ENCODE results near the gene SIVA1. TPM values are rescaled to one million over a fixed set of nuclear protein-coding genes. Genes with fewer than 3 reads are reported as not detected.

SIVA1 gene
- total RNA-seq, 1 donor from 2014 or later, result 90.1 TPM

DNA sequence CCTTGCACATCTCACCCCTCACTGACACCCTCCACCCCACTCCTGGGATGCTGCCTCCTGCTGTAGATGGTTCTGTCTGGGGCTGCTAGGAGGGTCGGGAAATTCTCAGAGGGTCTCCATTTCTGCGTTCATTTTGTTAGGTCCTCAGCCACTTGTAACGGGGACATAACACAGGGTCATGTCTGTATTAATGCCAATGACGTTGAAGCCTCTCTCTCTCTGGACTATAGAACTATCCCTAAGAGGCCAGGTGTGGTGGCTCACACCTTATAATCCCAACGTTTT lies 14.6 kb downstream of the SIVA1 start:
- H3K27me3 Mint-ChIP-seq, result no peaks in the 10 kb centered on the region
- no peak for DNase-seq (ENCODE audit: extremely low spot score, unreplicated experiment)
- H3K36me3 Mint-ChIP-seq, result peaks cover 21% of the 10 kb centered on the region
- no peak overlapping the region for H3K4me3 Mint-ChIP-seq
- TF ChIP-seq, protein P1, sequence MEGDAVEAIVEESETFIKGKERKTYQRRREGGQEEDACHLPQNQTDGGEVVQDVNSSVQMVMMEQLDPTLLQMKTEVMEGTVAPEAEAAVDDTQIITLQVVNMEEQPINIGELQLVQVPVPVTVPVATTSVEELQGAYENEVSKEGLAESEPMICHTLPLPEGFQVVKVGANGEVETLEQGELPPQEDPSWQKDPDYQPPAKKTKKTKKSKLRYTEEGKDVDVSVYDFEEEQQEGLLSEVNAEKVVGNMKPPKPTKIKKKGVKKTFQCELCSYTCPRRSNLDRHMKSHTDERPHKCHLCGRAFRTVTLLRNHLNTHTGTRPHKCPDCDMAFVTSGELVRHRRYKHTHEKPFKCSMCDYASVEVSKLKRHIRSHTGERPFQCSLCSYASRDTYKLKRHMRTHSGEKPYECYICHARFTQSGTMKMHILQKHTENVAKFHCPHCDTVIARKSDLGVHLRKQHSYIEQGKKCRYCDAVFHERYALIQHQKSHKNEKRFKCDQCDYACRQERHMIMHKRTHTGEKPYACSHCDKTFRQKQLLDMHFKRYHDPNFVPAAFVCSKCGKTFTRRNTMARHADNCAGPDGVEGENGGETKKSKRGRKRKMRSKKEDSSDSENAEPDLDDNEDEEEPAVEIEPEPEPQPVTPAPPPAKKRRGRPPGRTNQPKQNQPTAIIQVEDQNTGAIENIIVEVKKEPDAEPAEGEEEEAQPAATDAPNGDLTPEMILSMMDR (conservative IDR thresholded peaks at IDR 0.05), result no peak
- peaks cover 31% of the 10 kb centered on the region for H3K4me1 Mint-ChIP-seq (ENCODE audit: unreplicated experiment)
- no peaks in the 10 kb centered on the region for H3K9me3 Mint-ChIP-seq
- H3K27ac Mint-ChIP-seq, result no peak overlapping the region

DNA sequence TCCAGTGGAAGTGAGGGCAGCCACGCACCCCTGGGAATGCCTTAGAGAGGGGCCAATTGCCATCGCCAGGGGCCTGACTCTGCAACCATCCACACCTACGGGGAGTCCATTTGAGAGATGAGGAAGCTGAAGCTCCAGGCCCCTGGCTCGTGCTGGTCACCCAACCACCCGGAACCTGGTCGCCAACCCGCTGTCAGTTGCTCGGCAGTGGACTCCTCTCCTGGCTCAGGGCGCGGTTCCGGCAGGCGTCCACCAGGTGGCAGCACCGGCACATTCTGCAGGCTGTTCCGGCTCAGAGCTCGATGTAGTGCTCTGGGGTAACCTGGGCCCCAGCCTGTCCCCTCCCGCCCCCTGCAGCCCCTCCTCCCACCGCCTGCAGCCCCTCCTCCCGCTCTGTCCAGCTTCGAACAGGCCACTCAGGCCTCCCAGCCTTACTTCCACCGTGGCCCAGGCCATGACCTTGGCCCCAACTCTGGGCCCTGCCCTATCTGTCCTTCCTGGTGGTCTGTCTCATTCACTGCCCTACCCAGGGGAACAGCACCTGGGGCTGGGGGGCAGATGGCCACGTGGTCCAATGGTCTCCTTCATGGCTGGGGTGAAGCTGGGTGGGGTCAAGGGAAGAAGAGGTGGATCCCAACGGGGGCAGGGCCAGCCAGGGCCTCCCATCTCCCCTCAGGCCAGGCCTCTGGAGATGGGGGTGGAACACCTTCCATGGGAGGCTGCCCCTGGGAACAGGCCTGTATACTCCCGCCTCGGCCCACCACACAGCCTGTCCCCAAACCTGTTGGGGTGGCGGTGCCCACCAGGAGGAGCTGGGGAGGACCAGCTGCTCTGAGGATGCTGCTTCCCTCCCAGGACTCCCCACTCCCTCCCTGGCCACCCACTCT lies 15.7 kb downstream of the SIVA1 start:
- DNase-seq (ENCODE audit: extremely low spot score, unreplicated experiment), result peak; percentile 95
- TF ChIP-seq, protein P1 (conservative IDR thresholded peaks at IDR 0.05), result peak; percentile 97
- no peaks in the 10 kb centered on the region for H3K27me3 Mint-ChIP-seq
- H3K36me3 Mint-ChIP-seq, result peaks cover 21% of the 10 kb centered on the region
- H3K4me3 Mint-ChIP-seq, result no peak overlapping the region
- peaks cover 31% of the 10 kb centered on the region for H3K4me1 Mint-ChIP-seq (ENCODE audit: unreplicated experiment)
- peak overlapping the region; percentile 55 for H3K27ac Mint-ChIP-seq
- no peaks in the 10 kb centered on the region for H3K9me3 Mint-ChIP-seq

DNA sequence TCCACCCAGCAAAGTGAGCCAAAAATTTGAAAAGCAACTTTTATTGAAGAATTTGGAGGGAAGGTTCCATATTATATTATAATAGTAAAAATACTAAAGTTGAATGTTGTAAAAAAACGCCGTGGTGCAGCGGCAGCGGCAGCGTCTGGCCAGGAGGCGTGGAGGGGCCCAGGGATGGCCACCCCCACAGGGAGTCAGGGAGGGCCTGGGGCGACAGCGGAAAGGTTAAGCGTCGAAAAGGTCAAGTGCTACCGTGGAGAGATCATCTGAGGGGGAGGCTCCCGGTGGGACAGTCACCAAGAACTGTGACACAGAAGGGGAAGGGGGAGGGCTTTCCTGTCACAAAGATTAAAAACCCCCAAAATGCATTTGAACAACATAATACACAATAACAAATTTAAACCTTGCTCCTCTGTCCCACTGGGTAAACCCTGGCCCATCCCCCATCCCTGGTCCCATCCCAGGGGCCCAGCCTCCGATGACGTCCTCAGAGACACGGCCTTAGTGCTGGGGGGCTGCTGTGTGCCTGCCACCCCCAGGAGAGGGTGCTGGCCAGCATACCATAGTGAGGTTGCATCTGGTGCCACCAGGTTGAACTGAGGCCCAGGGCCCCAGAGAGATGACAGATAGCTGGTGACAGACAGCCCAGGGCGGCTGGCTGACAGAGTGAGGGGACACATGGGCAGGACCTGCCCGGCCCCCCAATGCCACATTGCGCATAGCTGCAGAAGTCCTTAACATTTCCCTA lies 16.6 kb downstream of the SIVA1 start:
- H3K27ac Mint-ChIP-seq, result peak overlapping the region; percentile 48
- DNase-seq (ENCODE audit: extremely low spot score, unreplicated experiment), result no peak
- TF ChIP-seq, protein P1 (conservative IDR thresholded peaks at IDR 0.05), result no peak

DNA sequence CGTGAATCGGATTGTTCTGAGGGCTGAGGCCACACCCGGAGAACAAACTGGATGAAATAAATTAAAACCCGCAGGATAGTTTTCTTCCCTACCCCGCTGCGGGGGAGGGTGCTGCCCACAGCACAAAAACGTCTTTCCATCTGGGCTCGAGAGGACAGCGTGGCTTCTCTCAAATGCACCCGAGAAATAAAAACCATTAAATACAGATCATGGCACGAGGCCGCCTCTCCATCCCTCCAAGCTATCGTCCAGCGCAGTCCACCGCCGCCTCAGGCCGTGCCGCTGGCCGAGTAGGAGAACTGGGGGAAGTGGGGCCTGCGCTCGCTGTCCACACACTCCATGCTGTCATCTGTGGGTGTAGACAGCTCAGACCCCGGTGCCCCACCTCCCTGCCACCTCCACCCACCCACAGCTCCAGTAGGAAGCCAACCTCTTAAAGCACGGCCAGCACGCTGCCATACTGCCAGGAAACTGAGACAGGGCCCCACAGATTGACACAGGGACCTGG lies 17.2 kb downstream of the SIVA1 start:
- Mint-ChIP-seq H3K4me1 (ENCODE audit: unreplicated experiment) (peaks cover 31% of the 10 kb centered on the region), H3K9me3 (no peaks in the 10 kb centered on the region), H3K27me3 (no peaks in the 10 kb centered on the region), H3K36me3 (peaks cover 21% of the 10 kb centered on the region), H3K4me3 (no peak overlapping the region), H3K27ac (peak overlapping the region; percentile 48)
- TF ChIP-seq, protein P1 (conservative IDR thresholded peaks at IDR 0.05), result no peak
- DNase-seq (ENCODE audit: extremely low spot score, unreplicated experiment), result no peak

More for the DNA sequence above, 16.6 kb downstream of the SIVA1 start:
- H3K4me1 Mint-ChIP-seq (ENCODE audit: unreplicated experiment), result peaks cover 31% of the 10 kb centered on the region
- H3K27me3 Mint-ChIP-seq, result no peaks in the 10 kb centered on the region
- peaks cover 21% of the 10 kb centered on the region for H3K36me3 Mint-ChIP-seq
- H3K4me3 Mint-ChIP-seq, result no peak overlapping the region
- no peaks in the 10 kb centered on the region for H3K9me3 Mint-ChIP-seq

DNA sequence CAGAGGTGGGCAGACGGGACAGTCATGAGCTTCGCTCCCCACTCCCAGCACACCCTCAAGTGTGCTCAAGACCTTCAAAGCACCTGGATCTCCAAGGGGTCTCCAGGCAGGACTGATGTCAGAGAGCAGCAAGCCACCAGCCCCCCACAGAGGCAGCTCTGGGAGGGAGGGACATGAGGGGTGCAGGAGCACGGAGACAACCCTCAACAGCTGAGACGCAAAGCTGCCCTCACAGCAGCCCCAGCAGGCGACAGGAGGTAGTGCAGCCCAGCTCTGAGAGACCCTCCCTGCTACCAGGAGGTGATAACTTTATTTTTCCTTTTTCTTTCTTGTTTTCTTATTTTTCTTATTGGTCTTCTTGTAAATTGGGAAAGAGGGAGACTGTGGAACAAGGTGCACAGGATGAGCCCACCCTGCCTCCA lies 17.9 kb downstream of the SIVA1 start:
- TF ChIP-seq, protein P1 (conservative IDR thresholded peaks at IDR 0.05), result peak; percentile 71
- no peak for DNase-seq (ENCODE audit: extremely low spot score, unreplicated experiment)
- peaks cover 31% of the 10 kb centered on the region for H3K4me1 Mint-ChIP-seq (ENCODE audit: unreplicated experiment)
- H3K36me3 Mint-ChIP-seq, result peaks cover 13% of the 10 kb centered on the region
- H3K27ac Mint-ChIP-seq, result peak overlapping the region; percentile 53
- no peak overlapping the region for H3K4me3 Mint-ChIP-seq
- H3K27me3 Mint-ChIP-seq, result no peaks in the 10 kb centered on the region
- no peaks in the 10 kb centered on the region for H3K9me3 Mint-ChIP-seq
